ENCODE data around the gene GGCX. TPM values are rescaled to one million over a fixed set of nuclear protein-coding genes. Genes with fewer than 3 reads are reported as not detected.

GGCX gene
- total and polyA plus RNA-seq, 2 of the 13 experiments (the other 11 are each of a cell fraction or from before 2014, with no cell fraction given) = 72.5 to 103 TPM

DNA sequence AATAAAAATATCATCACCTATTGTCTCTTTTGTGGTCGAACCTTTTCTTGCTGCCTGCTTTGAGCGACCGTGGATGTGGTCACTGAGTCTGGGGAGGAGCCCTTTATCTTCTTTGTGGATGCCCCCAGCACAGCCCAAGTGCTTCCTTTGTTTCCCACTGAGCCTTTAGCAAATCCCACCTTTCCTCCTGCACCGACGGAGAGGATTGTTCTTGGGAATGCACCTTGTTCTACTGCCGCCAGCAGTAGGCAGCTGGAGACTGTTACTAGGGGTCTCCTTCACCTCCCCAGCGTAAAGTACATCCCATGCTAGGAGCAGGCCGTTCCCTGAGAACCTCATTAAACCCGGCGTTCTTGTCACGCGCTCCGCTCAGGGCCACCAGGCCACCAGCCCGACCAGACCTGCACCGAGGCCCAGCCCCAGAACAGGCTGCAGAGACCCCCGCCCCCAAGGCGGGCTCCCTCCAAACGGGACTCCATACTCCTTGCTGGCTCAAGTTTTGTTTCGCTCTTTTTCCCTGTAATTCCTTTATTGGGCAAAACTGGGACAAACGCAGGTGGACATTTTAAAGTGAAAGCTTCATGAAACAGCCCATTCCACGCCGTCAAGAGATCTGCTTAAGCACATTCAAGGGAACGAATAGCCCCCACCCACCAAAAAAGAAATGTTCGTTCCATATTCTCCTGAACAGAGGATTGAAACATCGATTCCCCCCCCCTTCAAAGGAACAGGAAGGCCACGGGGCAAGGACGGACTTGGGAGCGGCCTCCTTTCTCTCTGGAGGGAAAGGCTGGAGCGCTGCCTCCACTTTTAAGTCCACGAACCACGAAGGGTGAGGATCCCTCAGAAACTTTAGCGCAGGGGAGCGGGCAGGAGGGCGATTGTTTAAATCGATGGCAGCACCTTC, 23.4 kb downstream of the GGCX start (continued):
- TF ChIP-seq, protein P1, sequence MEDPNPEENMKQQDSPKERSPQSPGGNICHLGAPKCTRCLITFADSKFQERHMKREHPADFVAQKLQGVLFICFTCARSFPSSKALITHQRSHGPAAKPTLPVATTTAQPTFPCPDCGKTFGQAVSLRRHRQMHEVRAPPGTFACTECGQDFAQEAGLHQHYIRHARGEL (CRISPR knock-in tag; IDR thresholded peaks at IDR 0.05) = 0 out of 2 replicates have a peak, but pooled peaks have one; percentile 53
- no peak; the same call in 1 of the 2 replicates for TF ChIP-seq ZNF350 (CRISPR knock-in tag; IDR thresholded peaks at IDR 0.05; ENCODE audit: borderline replicate concordance, low read depth)
- TF ChIP-seq, protein P2, sequence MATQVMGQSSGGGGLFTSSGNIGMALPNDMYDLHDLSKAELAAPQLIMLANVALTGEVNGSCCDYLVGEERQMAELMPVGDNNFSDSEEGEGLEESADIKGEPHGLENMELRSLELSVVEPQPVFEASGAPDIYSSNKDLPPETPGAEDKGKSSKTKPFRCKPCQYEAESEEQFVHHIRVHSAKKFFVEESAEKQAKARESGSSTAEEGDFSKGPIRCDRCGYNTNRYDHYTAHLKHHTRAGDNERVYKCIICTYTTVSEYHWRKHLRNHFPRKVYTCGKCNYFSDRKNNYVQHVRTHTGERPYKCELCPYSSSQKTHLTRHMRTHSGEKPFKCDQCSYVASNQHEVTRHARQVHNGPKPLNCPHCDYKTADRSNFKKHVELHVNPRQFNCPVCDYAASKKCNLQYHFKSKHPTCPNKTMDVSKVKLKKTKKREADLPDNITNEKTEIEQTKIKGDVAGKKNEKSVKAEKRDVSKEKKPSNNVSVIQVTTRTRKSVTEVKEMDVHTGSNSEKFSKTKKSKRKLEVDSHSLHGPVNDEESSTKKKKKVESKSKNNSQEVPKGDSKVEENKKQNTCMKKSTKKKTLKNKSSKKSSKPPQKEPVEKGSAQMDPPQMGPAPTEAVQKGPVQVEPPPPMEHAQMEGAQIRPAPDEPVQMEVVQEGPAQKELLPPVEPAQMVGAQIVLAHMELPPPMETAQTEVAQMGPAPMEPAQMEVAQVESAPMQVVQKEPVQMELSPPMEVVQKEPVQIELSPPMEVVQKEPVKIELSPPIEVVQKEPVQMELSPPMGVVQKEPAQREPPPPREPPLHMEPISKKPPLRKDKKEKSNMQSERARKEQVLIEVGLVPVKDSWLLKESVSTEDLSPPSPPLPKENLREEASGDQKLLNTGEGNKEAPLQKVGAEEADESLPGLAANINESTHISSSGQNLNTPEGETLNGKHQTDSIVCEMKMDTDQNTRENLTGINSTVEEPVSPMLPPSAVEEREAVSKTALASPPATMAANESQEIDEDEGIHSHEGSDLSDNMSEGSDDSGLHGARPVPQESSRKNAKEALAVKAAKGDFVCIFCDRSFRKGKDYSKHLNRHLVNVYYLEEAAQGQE (IDR thresholded peaks at IDR 0.05; ENCODE audit: borderline replicate concordance in 1 of 2, low read depth in 1 of 2, low read length in 2 of 2) = peak in 1 of 2 experiments; percentile 7; a peak in 2 of 4 replicates
- no peak for TF ChIP-seq CC2D1A (CRISPR knock-in tag; IDR thresholded peaks at IDR 0.05)
- no peak for TF ChIP-seq SRSF1 (optimal IDR thresholded peaks at IDR 0.05; ENCODE audit: low read depth, low read length)
- peak; percentile 66 for TF ChIP-seq YY1 (IDR thresholded peaks at IDR 0.05; ENCODE audit: insufficient read depth, insufficient replicate concordance, low read depth, low read length)
- TF ChIP-seq REPIN1 (CRISPR knock-in tag; IDR thresholded peaks at IDR 0.05; ENCODE audit: borderline replicate concordance, low read depth) = peak; percentile 56; the same call in 1 of the 2 replicates
- TF ChIP-seq ZKSCAN1 (IDR thresholded peaks at IDR 0.05; ENCODE audit: low read length) = 0 out of 2 replicates have a peak, but pooled peaks have one; percentile 28
- TF ChIP-seq ZNF446 (CRISPR knock-in tag; IDR thresholded peaks at IDR 0.05) = 0 out of 2 replicates have a peak, but pooled peaks have one; percentile 75
- peak; percentile 64 for TF ChIP-seq MED1 (CRISPR knock-in tag; IDR thresholded peaks at IDR 0.05)
- TF ChIP-seq, protein P3, sequence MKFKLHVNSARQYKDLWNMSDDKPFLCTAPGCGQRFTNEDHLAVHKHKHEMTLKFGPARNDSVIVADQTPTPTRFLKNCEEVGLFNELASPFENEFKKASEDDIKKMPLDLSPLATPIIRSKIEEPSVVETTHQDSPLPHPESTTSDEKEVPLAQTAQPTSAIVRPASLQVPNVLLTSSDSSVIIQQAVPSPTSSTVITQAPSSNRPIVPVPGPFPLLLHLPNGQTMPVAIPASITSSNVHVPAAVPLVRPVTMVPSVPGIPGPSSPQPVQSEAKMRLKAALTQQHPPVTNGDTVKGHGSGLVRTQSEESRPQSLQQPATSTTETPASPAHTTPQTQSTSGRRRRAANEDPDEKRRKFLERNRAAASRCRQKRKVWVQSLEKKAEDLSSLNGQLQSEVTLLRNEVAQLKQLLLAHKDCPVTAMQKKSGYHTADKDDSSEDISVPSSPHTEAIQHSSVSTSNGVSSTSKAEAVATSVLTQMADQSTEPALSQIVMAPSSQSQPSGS (CRISPR knock-in tag; IDR thresholded peaks at IDR 0.05) = 0 out of 2 replicates have a peak, but pooled peaks have one; percentile 67
- 0 out of 4 replicates have a peak, but pooled peaks of 1 of the 2 experiments have one; percentile 54 for TF ChIP-seq KLF16 (CRISPR knock-in tag; IDR thresholded peaks at IDR 0.05)
- peak; percentile 23; the same call in 1 of the 2 replicates for TF ChIP-seq ETV5 (CRISPR knock-in tag; IDR thresholded peaks at IDR 0.05; ENCODE audit: borderline replicate concordance)
- 0 out of 2 replicates have a peak, but pooled peaks have one; percentile 55 for TF ChIP-seq ZNF773 (CRISPR knock-in tag; IDR thresholded peaks at IDR 0.05; ENCODE audit: borderline replicate concordance)
- TF ChIP-seq ZNF33A (CRISPR knock-in tag; IDR thresholded peaks at IDR 0.05; ENCODE audit: borderline replicate concordance) = 0 out of 2 replicates have a peak, but pooled peaks have one; percentile 97
- TF ChIP-seq ELF4 (CRISPR knock-in tag; IDR thresholded peaks at IDR 0.05; ENCODE audit: borderline replicate concordance) = no peak
- TF ChIP-seq ZIK1 (CRISPR knock-in tag; IDR thresholded peaks at IDR 0.05; ENCODE audit: borderline replicate concordance, low read depth) = peak; percentile 56
- TF ChIP-seq ZNF136 (CRISPR knock-in tag; IDR thresholded peaks at IDR 0.05; ENCODE audit: low read depth) = no peak
- TF ChIP-seq ZNF746 (CRISPR knock-in tag; IDR thresholded peaks at IDR 0.05) = no peak
- peak; percentile 11; the same call in 1 of the 2 replicates for TF ChIP-seq ZSCAN29 (CRISPR knock-in tag; conservative IDR thresholded peaks at IDR 0.05)
- TF ChIP-seq TEAD3 (CRISPR knock-in tag; optimal IDR thresholded peaks at IDR 0.05; ENCODE audit: borderline replicate concordance) = peak; percentile 80
- peak; percentile 61; the same call in 1 of the 2 replicates for TF ChIP-seq ZNF205 (CRISPR knock-in tag; IDR thresholded peaks at IDR 0.05)

Measured in HepG2 (cell line).